Sigmoid colon (tissue), 7 donors: ENCODE results near the gene PFKL. TPM values are rescaled to one million over a fixed set of nuclear protein-coding genes. Genes with fewer than 3 reads are reported as not detected.

Experiments
- DNase-seq: peaks from one replicate; pipeline ENCODE4 v3.0.0-alpha.2; 2019
- H3K27ac ChIP-seq, 4 donors: fragments of 200-600 bp; sonication (generic); one replicate each; pipeline ENCODE4 v1.5.1; 2016 to 2019; ENCODE audit warnings: mild to moderate bottlenecking in 1 of 4
- H3K27me3 ChIP-seq, 3 donors: fragments of 200-600 bp; sonication (generic); one replicate each; pipeline ENCODE4 v1.5.1; 2019; ENCODE audit warnings: mild to moderate bottlenecking in 1 of 3
- H3K36me3 ChIP-seq, 4 donors: fragments of 200-600 bp; sonication (generic); one replicate each; pipeline ENCODE4 v1.5.1; 2016 to 2019
- H3K4me1 ChIP-seq, 4 donors: fragments of 200-600 bp; sonication (generic); one replicate each; pipeline ENCODE4 v1.5.1; 2017 to 2019
- H3K4me3 ChIP-seq, 4 donors: fragments of 200-600 bp; sonication (generic); one replicate each; pipeline ENCODE4 v1.5.1; 2017 to 2019; ENCODE audit warnings: mild to moderate bottlenecking in 2 of 4, moderate library complexity in 1 of 4
- H3K9me3 ChIP-seq, 4 donors: fragments of 200-600 bp in 3 of 4; sonication (generic) in 3 of 4; one replicate each; pipeline versions ENCODE4 v1.5.1 to v1.6.1; 2013 to 2019
- EP300 ChIP-seq, 4 donors: sonication (generic); formaldehyde crosslinking; IDR thresholded peaks; one replicate each; pipeline ENCODE4 v1.6.1; 2017; ENCODE audit warnings: antibody characterized with exemption in 4 of 4
- POLR2A ChIP-seq, 2 donors: fragments of 450-650 bp; IDR thresholded peaks; one replicate each; pipeline ENCODE4 v1.6.1; 2016; ENCODE audit warnings: antibody characterized with exemption in 2 of 2, mild to moderate bottlenecking in 2 of 2, moderate library complexity in 2 of 2
- POLR2AphosphoS5 ChIP-seq, 4 donors: sonication (generic); formaldehyde crosslinking; IDR thresholded peaks; one replicate each; pipeline ENCODE4 v1.6.1; 2017; ENCODE audit warnings: antibody characterized with exemption in 4 of 4
- WGBS, 2 donors: extraction: QIAGEN DNeasy Blood & Tissue Kit; methylation state at CpG; one replicate each; pipeline ENCODE4 v1.1.7; 2013; 5-methylcytosine and 5-hydroxymethylcytosine counted together
- intact Hi-C: fragments of 100-400 bp; cut with DNase I; formaldehyde crosslinking; loops from one replicate; pipeline ENCODE4 v1.15.1; 2023
- polyA plus RNA-seq, 3 donors: library from polyadenylated mRNA; stranded (reverse); fragments of 200-250 nt; gene quantifications; one replicate each; pipeline ENCODE4 v1.2.3, GENCODE V29; 2013
- total RNA-seq, 4 donors: library from RNA; depleted of rRNA; stranded (reverse); fragments of >200 nt; gene quantifications; one replicate each; pipeline ENCODE4 v1.1.0, GENCODE V29; 2016
- TF ChIP-seq, protein P1 (sequence below), 4 experiments: fragments of 450-650 bp in 3 of 4; fragments of 200-600 bp in 1 of 4; IDR thresholded peaks; one replicate each; pipeline ENCODE4 v1.5.1; 2016 to 2019; ENCODE audit warnings: antibody characterized with exemption in 4 of 4, mild to moderate bottlenecking in 3 of 4, moderate library complexity in 2 of 4
- donor health status: healthy with polysubstance abuse.
- donor health status: Bipolar disorder and iron deficiency.
- donor health status: healthy.

Gene PFKL
- total and polyA plus RNA-seq, 7 donors, result 38.0 to 159 (median 69.8) TPM

DNA sequence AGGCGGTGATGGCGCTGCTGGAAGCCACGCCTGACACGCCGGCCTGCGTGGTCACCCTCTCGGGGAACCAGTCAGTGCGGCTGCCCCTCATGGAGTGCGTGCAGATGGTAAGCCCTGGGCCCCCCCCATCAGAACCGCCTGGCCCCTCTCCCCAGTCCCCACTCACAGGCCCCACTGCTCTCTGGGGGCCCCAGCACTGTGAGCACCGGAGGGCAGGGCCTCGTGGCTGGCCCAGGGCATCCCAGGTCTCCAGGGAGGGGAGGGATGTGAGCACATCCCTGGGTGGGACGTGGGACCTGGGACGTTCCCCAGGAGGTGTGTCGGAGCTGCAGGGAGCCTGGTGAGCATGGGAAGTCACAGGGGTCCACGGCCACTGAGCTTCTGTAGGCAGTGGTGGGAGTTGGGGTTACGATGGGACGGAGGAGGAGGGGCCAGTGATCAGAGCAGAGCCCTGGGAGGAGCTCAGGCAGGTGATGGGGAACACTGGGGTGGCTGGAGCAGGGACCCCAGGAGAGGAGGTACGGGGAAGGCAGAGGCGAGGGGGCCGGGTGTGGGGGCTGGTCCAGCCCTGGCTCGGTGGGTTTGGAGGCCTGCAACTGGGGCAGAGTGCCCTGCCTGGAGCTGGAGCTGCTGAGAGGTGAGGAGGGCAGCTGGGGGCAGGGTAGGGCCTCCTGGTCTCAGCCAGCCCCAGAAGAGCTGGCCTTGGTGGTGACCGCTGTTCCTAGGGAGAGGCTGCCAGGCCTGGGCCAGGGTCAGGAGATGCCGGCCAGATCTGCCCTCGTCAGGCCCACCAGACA is 18.8 kb downstream of the PFKL start:
- intact Hi-C loops, result no loop called here
- WGBS, 2 donors, result 94 to 95% methylated on average over 25 of the region's 25 CpGs
- no peak for DNase-seq
- Histone ChIP-seq H3K36me3 (peaks cover 6 to 89% (median 35%) of the 10 kb centered on the region in 4 donors), H3K4me3 (no peak overlapping the region), H3K4me1 (no peaks in the 10 kb centered on the region), H3K27me3 (no peaks in the 10 kb centered on the region), H3K27ac (no peak overlapping the region), H3K9me3 (no peaks in the 10 kb centered on the region)
- no peak for TF ChIP-seq POLR2A (IDR thresholded peaks at IDR 0.05)
- TF ChIP-seq EP300 (IDR thresholded peaks at IDR 0.05), result no peak
- TF ChIP-seq, protein P1, sequence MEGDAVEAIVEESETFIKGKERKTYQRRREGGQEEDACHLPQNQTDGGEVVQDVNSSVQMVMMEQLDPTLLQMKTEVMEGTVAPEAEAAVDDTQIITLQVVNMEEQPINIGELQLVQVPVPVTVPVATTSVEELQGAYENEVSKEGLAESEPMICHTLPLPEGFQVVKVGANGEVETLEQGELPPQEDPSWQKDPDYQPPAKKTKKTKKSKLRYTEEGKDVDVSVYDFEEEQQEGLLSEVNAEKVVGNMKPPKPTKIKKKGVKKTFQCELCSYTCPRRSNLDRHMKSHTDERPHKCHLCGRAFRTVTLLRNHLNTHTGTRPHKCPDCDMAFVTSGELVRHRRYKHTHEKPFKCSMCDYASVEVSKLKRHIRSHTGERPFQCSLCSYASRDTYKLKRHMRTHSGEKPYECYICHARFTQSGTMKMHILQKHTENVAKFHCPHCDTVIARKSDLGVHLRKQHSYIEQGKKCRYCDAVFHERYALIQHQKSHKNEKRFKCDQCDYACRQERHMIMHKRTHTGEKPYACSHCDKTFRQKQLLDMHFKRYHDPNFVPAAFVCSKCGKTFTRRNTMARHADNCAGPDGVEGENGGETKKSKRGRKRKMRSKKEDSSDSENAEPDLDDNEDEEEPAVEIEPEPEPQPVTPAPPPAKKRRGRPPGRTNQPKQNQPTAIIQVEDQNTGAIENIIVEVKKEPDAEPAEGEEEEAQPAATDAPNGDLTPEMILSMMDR (IDR thresholded peaks at IDR 0.05), result no peak
- no peak for TF ChIP-seq POLR2AphosphoS5 (IDR thresholded peaks at IDR 0.05)

DNA sequence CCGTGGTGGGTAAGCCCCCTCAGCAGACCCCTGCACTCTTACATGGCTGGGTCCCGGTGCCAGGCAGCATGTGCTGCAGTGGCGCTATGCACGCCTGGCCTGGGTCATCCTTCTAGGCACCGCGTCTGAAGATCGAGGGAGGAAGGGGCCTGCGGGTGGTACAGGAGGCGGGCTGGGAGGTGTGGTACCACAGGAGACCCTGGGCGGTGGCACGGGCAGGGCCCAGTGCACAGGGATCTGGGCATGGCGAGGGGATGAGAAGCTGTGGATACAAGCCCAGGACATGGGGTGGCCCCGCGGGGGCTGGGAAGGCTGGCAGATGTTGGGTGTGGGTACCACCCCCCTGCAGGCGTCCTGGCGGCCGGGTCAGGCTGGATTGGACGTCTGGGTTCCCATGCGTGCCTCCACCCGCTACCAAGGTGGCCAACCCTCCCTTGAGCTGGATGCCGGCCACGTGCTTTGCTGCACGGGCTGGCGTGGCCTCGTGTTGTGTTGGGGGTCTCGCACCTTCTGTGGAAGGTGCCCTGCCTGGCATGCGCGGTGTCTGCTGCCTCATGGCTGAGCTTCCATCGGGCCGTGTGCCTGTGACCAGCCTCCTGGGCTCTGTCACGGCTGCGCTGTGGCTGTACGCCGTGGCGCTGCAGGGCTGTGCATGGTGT is 19.7 kb downstream of the PFKL start:
- no peaks in the 10 kb centered on the region for H3K27me3 ChIP-seq
- intact Hi-C loops, result no loop called here
- no peak overlapping the region for H3K4me3 ChIP-seq
- H3K36me3 ChIP-seq, result peaks cover 6 to 91% (median 34%) of the 10 kb centered on the region in 4 donors
- TF ChIP-seq POLR2AphosphoS5 (IDR thresholded peaks at IDR 0.05), result no peak
- TF ChIP-seq EP300 (IDR thresholded peaks at IDR 0.05), result no peak
- TF ChIP-seq, protein P1 (IDR thresholded peaks at IDR 0.05), result no peak
- no peak for TF ChIP-seq POLR2A (IDR thresholded peaks at IDR 0.05)
- no peak for DNase-seq
- H3K4me1 ChIP-seq, result no peaks in the 10 kb centered on the region
- 93 to 96% methylated on average over 35 of the region's 35 CpGs for WGBS, 2 donors
- H3K9me3 ChIP-seq, result no peaks in the 10 kb centered on the region
- no peak overlapping the region for H3K27ac ChIP-seq

DNA sequence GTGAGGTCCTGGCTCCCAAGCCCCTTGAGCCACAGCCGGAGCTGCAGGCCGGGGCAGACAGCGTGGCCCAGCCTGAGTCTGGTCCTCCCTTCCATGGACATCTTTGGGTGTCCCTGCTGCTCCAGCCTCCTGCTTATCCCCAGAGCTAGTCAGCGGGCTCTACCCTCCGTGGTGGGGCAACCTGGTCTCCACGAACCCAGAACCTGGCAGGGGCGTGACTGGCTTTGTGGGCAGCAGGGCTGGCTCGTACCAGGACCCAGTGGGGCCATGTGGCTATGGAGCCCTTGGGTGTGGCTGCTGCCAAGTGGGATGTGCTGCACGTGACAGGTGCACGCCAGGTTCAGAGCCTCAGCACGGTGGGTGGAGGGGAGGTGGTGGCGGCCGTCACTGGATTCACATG is 21.0 kb downstream of the PFKL start:
- Histone ChIP-seq H3K9me3 (no peaks in the 10 kb centered on the region), H3K4me1 (no peaks in the 10 kb centered on the region), H3K4me3 (no peak overlapping the region), H3K27me3 (no peaks in the 10 kb centered on the region), H3K36me3 (peaks cover 6 to 91% (median 35%) of the 10 kb centered on the region in 4 donors), H3K27ac (no peak overlapping the region)
- intact Hi-C loops, result no loop called here
- no peak for TF ChIP-seq POLR2AphosphoS5 (IDR thresholded peaks at IDR 0.05)
- TF ChIP-seq, protein P1 (IDR thresholded peaks at IDR 0.05), result no peak
- no peak for TF ChIP-seq EP300 (IDR thresholded peaks at IDR 0.05)
- no peak for TF ChIP-seq POLR2A (IDR thresholded peaks at IDR 0.05)
- DNase-seq, result no peak
- 91 to 94% methylated on average over 13 of the region's 13 CpGs for WGBS, 2 donors

DNA sequence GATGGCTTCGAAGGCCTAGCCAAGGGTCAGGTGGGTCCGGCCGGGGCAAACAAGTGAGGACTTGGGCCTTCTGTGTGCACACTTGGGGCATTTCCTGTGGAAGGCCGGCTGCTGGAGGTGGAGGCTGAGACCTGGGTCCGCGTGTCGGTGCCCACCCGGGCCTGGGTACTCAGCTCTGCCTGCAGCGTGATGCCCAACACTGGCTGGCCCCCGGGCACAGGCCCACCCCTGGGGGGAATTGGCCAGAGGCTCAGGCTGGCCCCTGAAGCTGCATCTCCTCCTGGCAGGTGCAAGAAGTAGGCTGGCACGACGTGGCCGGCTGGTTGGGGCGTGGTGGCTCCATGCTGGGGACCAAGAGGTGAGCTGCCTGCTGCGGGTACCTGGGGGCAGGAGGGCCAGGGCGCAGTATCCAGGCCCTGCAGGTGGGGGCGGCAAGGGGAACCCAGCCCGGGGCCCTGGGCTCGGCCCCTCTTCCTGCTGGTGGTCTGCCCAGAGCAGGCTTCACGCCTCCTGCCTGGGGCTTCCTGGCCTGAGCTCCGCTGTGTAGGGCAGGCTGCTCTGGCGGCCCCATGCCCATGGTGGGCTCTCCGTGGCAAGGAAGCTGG is 22.1 kb downstream of the PFKL start:
- Histone ChIP-seq H3K36me3 (peaks cover 6 to 90% (median 30%) of the 10 kb centered on the region in 4 donors), H3K27me3 (no peaks in the 10 kb centered on the region), H3K27ac (no peak overlapping the region), H3K4me1 (no peaks in the 10 kb centered on the region), H3K9me3 (no peaks in the 10 kb centered on the region), H3K4me3 (no peak overlapping the region)
- TF ChIP-seq, protein P1 (IDR thresholded peaks at IDR 0.05), result no peak
- TF ChIP-seq EP300 (IDR thresholded peaks at IDR 0.05) (no peak), POLR2AphosphoS5 (IDR thresholded peaks at IDR 0.05) (no peak), POLR2A (IDR thresholded peaks at IDR 0.05) (no peak)
- intact Hi-C loops, result no loop called here
- no peak for DNase-seq
- WGBS, 2 donors, result 90 to 93% methylated on average over 23 of the region's 23 CpGs
